SK-N-SH treated with all-trans-retinoic acid at 6 μM for 48 hours (cell line): ENCODE results near the gene SPTSSA.

Source experiments
- ATAC-seq: fragments of 200-7000 bp; cut with Tn5 transposase; 3 replicates; pipeline ENCODE4 v1.9.1; 2020; ENCODE audit warnings: mild to moderate bottlenecking, moderate library complexity
- ARNTL ChIP-seq: fragments of 450-650 bp; formaldehyde crosslinking; IDR thresholded peaks from 2 replicates; pipeline ENCODE4 v1.5.0; 2020; ENCODE audit warnings: low read depth, mild to moderate bottlenecking, moderate library complexity, borderline replicate concordance
- BACH2 ChIP-seq: fragments of 250-450 bp; sonication (Bioruptor Pico); IDR thresholded peaks from 2 replicates; pipeline ENCODE4 v1.9.0; 2021; ENCODE audit warnings: mild to moderate bottlenecking, borderline replicate concordance
- CSDC2 ChIP-seq: fragments of 250-450 bp; sonication (Bioruptor Pico); IDR thresholded peaks from 2 replicates; pipeline ENCODE4 v1.5.0; 2020; ENCODE audit warnings: mild to moderate bottlenecking, moderate library complexity
- ESRRG ChIP-seq: fragments of 250-450 bp; sonication (Bioruptor Pico); IDR thresholded peaks from 2 replicates; pipeline ENCODE4 v1.6.1; 2021; ENCODE audit warnings: mild to moderate bottlenecking
- GLIS3 ChIP-seq: fragments of 250-450 bp; sonication (Bioruptor Pico); IDR thresholded peaks from 2 replicates; pipeline ENCODE4 v1.5.0; 2020; ENCODE audit warnings: mild to moderate bottlenecking, moderate library complexity
- ISL1 ChIP-seq: fragments of 250-450 bp; sonication (Bioruptor Pico); IDR thresholded peaks from 2 replicates; pipeline ENCODE4 v2.1.2; 2022; ENCODE audit warnings: mild to moderate bottlenecking, moderate library complexity
- OSR1 ChIP-seq: fragments of 250-450 bp; sonication (Bioruptor Pico); IDR thresholded peaks from 2 replicates; pipeline ENCODE4 v1.8.0; 2022; ENCODE audit warnings: moderate library complexity, mild to moderate bottlenecking, inconsistent platforms
- PPARA ChIP-seq: fragments of 250-450 bp; sonication (Bioruptor Pico); IDR thresholded peaks from 2 replicates; pipeline ENCODE4 v1.5.0; 2020; ENCODE audit warnings: mild to moderate bottlenecking, borderline replicate concordance
- RARB ChIP-seq: fragments of 250-450 bp; sonication (Bioruptor Pico); IDR thresholded peaks from 2 replicates; pipeline ENCODE4 v1.8.0; 2021; ENCODE audit warnings: mild to moderate bottlenecking, moderate library complexity
- SNAI2 ChIP-seq: fragments of 250-450 bp; sonication (Bioruptor Pico); IDR thresholded peaks from 2 replicates; pipeline ENCODE4 v1.5.0; 2020; ENCODE audit warnings: mild to moderate bottlenecking, moderate library complexity
- TCF4 ChIP-seq: fragments of 250-450 bp; sonication (Bioruptor Pico); IDR thresholded peaks from 2 replicates; pipeline ENCODE4 v1.8.0; 2021; ENCODE audit warnings: mild to moderate bottlenecking, moderate library complexity, borderline replicate concordance
- TOX ChIP-seq: fragments of 250-450 bp; sonication (Bioruptor Pico); IDR thresholded peaks from 2 replicates; pipeline ENCODE4 v1.8.0; 2021; ENCODE audit warnings: mild to moderate bottlenecking, moderate library complexity, borderline replicate concordance
- ZC3H10 ChIP-seq: fragments of 250-450 bp; sonication (Bioruptor Pico); IDR thresholded peaks from 2 replicates; pipeline ENCODE4 v1.5.1; 2021; ENCODE audit warnings: mild to moderate bottlenecking, moderate library complexity
- ZFP3 ChIP-seq: fragments of 250-450 bp; sonication (Bioruptor Pico); IDR thresholded peaks from 2 replicates; pipeline ENCODE4 v1.5.0; 2020; ENCODE audit warnings: mild to moderate bottlenecking, moderate library complexity
- ZFP30 ChIP-seq: fragments of 450-650 bp; formaldehyde crosslinking; IDR thresholded peaks from 2 replicates; pipeline ENCODE4 v1.5.0; 2022; ENCODE audit warnings: mild to moderate bottlenecking, moderate library complexity
- ZNF70 ChIP-seq: fragments of 450-650 bp; formaldehyde crosslinking; IDR thresholded peaks from 2 replicates; pipeline ENCODE4 v1.5.0; 2020; ENCODE audit warnings: mild to moderate bottlenecking, moderate library complexity
- ZNF8 ChIP-seq: fragments of 450-650 bp; formaldehyde crosslinking; IDR thresholded peaks from 2 replicates; pipeline ENCODE4 v1.5.0; 2020; ENCODE audit warnings: mild to moderate bottlenecking, moderate library complexity
- TF ChIP-seq, protein P1 (sequence below): fragments of 250-450 bp; sonication (Bioruptor Pico); IDR thresholded peaks from 2 replicates; pipeline ENCODE4 v1.5.1; 2020; ENCODE audit warnings: low read depth, mild to moderate bottlenecking, moderate library complexity
- TF ChIP-seq, protein P2 (sequence below): fragments of 250-450 bp; sonication (Bioruptor Pico); IDR thresholded peaks from 2 replicates; pipeline ENCODE4 v1.8.0; 2021; ENCODE audit warnings: low read depth, mild to moderate bottlenecking, moderate library complexity, borderline replicate concordance
- TF ChIP-seq, protein P3 (sequence below): fragments of 250-450 bp; sonication (Bioruptor Pico); IDR thresholded peaks from 2 replicates; pipeline ENCODE4 v1.5.1; 2021; ENCODE audit warnings: mild to moderate bottlenecking, moderate library complexity
- TF ChIP-seq, protein P4 (sequence below): fragments of 250-450 bp; sonication (Bioruptor Pico); IDR thresholded peaks from 2 replicates; pipeline ENCODE4 v1.8.0; 2020; ENCODE audit warnings: mild to moderate bottlenecking, moderate library complexity, borderline replicate concordance
- TF ChIP-seq, protein P5 (sequence below): fragments of 250-450 bp; sonication (Bioruptor Pico); IDR thresholded peaks from 2 replicates; pipeline ENCODE4 v1.5.0; 2020; ENCODE audit warnings: mild to moderate bottlenecking, moderate library complexity

SPTSSA gene

DNA sequence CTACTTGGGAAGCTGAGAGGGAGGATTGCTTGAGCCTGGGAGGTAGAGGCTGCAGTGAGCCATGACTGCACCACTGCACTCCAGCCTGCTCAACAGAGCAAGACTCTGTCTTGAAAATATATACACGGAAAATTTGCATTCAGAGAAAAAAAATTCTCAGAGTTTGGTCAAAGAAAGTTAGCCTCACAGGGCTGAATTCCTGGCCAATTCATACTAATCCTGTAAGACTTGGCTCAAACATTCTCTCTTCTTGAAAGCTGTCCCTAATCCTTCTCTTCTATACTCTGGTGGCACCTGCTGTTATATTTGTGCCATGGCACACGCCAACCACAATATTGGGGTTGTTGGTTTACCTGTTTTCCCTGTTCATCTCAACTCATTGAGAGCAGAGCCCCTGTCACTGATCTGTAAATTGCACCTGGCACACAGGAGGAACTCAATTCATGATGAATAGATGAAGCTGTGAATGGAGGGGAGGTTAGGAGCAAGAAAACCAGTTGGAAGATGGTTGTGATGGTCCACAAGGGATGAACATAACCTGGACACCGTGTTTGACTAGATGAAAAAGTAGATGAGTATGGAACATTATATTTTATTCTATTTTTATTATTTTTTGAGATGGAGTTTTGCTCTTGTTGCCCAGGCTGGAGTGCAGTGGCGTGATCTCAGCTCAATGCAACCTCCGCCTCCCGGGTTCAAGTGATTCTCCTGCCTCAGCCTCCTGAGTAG, 36.8 kb upstream of the SPTSSA start:
- ATAC-seq: peak; percentile 43; the same call in 2 of the 3 replicates
- TF ChIP-seq, protein P1, sequence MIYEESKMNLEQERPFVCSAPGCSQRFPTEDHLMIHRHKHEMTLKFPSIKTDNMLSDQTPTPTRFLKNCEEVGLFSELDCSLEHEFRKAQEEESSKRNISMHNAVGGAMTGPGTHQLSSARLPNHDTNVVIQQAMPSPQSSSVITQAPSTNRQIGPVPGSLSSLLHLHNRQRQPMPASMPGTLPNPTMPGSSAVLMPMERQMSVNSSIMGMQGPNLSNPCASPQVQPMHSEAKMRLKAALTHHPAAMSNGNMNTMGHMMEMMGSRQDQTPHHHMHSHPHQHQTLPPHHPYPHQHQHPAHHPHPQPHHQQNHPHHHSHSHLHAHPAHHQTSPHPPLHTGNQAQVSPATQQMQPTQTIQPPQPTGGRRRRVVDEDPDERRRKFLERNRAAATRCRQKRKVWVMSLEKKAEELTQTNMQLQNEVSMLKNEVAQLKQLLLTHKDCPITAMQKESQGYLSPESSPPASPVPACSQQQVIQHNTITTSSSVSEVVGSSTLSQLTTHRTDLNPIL (CRISPR knock-in tag): no peak
- TF ChIP-seq CSDC2 (CRISPR knock-in tag): no peak
- no peak for TF ChIP-seq TOX (CRISPR knock-in tag)
- TF ChIP-seq RARB (CRISPR knock-in tag): no peak
- TF ChIP-seq TCF4: no peak

DNA sequence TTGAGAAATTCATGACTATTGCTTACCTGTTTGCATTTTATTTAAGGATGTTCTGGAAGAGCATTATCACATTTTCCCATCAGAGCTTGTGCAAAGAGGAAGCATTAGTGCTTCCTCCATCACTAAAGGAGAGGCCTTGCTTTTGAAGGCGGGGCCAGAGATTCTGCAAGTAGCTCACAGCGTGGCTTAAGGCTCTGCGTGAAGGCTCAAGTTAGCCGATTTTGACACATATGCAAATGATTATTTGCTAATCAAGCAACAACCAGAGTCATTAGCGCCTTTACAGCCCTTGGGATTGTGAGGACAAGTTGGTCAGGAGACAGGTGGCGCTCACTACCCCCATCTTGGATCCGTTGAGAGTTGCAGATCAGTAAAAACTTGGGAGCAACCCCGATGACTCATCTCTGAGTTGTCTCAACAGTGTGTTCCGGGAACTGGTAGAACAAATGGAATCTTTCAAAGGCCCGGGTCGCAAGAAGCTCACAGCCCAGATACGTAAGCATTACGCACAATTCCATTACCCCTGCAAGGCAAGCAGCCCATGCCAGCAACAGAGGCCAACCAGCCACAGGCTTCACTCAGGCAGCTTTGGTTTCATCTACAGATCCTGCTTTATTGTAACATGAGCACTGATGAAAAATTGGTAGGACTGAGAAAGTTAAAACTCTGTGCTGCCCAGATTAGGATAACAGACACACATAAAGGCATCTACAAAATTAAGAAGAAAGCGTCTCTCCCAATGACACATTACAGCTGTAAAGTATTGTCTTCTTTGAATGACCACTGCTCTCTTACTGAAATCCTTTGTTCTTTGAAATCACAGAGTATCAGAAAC, 34.9 kb upstream of the SPTSSA start:
- TF ChIP-seq TOX (CRISPR knock-in tag) (peak; percentile 44; the same call in 1 of the 2 replicates), CSDC2 (CRISPR knock-in tag) (peak; percentile 72), PPARA (no peak), ESRRG (CRISPR knock-in tag) (no peak), SNAI2 (0 out of 2 replicates have a peak, but pooled peaks have one; percentile 28), TCF4 (no peak), OSR1 (CRISPR knock-in tag) (no peak; the same call in 1 of the 2 replicates), ZNF70 (CRISPR knock-in tag) (no peak), ISL1 (CRISPR knock-in tag) (peak; percentile 44; the same call in 1 of the 2 replicates), ZFP30 (CRISPR knock-in tag) (no peak), ZNF8 (no peak), GLIS3 (CRISPR knock-in tag) (no peak), ZFP3 (CRISPR knock-in tag) (peak; percentile 40), ARNTL (CRISPR knock-in tag) (no peak), RARB (CRISPR knock-in tag) (no peak), BACH2 (CRISPR knock-in tag) (no peak), ZC3H10 (no peak)
- TF ChIP-seq, protein P2, sequence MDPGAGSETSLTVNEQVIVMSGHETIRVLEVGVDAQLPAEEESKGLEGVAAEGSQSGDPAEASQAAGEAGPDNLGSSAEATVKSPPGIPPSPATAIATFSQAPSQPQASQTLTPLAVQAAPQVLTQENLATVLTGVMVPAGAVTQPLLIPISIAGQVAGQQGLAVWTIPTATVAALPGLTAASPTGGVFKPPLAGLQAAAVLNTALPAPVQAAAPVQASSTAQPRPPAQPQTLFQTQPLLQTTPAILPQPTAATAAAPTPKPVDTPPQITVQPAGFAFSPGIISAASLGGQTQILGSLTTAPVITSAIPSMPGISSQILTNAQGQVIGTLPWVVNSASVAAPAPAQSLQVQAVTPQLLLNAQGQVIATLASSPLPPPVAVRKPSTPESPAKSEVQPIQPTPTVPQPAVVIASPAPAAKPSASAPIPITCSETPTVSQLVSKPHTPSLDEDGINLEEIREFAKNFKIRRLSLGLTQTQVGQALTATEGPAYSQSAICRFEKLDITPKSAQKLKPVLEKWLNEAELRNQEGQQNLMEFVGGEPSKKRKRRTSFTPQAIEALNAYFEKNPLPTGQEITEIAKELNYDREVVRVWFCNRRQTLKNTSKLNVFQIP (CRISPR knock-in tag): no peak
- TF ChIP-seq, protein P3, sequence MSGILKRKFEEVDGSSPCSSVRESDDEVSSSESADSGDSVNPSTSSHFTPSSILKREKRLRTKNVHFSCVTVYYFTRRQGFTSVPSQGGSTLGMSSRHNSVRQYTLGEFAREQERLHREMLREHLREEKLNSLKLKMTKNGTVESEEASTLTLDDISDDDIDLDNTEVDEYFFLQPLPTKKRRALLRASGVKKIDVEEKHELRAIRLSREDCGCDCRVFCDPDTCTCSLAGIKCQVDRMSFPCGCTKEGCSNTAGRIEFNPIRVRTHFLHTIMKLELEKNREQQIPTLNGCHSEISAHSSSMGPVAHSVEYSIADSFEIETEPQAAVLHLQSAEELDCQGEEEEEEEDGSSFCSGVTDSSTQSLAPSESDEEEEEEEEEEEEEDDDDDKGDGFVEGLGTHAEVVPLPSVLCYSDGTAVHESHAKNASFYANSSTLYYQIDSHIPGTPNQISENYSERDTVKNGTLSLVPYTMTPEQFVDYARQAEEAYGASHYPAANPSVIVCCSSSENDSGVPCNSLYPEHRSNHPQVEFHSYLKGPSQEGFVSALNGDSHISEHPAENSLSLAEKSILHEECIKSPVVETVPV: no peak
- TF ChIP-seq, protein P4, sequence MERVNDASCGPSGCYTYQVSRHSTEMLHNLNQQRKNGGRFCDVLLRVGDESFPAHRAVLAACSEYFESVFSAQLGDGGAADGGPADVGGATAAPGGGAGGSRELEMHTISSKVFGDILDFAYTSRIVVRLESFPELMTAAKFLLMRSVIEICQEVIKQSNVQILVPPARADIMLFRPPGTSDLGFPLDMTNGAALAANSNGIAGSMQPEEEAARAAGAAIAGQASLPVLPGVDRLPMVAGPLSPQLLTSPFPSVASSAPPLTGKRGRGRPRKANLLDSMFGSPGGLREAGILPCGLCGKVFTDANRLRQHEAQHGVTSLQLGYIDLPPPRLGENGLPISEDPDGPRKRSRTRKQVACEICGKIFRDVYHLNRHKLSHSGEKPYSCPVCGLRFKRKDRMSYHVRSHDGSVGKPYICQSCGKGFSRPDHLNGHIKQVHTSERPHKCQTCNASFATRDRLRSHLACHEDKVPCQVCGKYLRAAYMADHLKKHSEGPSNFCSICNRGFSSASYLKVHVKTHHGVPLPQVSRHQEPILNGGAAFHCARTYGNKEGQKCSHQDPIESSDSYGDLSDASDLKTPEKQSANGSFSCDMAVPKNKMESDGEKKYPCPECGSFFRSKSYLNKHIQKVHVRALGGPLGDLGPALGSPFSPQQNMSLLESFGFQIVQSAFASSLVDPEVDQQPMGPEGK (CRISPR knock-in tag): no peak
- TF ChIP-seq, protein P5, sequence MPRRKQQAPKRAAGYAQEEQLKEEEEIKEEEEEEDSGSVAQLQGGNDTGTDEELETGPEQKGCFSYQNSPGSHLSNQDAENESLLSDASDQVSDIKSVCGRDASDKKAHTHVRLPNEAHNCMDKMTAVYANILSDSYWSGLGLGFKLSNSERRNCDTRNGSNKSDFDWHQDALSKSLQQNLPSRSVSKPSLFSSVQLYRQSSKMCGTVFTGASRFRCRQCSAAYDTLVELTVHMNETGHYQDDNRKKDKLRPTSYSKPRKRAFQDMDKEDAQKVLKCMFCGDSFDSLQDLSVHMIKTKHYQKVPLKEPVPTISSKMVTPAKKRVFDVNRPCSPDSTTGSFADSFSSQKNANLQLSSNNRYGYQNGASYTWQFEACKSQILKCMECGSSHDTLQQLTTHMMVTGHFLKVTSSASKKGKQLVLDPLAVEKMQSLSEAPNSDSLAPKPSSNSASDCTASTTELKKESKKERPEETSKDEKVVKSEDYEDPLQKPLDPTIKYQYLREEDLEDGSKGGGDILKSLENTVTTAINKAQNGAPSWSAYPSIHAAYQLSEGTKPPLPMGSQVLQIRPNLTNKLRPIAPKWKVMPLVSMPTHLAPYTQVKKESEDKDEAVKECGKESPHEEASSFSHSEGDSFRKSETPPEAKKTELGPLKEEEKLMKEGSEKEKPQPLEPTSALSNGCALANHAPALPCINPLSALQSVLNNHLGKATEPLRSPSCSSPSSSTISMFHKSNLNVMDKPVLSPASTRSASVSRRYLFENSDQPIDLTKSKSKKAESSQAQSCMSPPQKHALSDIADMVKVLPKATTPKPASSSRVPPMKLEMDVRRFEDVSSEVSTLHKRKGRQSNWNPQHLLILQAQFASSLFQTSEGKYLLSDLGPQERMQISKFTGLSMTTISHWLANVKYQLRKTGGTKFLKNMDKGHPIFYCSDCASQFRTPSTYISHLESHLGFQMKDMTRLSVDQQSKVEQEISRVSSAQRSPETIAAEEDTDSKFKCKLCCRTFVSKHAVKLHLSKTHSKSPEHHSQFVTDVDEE (CRISPR knock-in tag): no peak
- peak; percentile 94 for ATAC-seq
